ENCODE measurements around the gene ERAL1. TPM values are rescaled to one million over a fixed set of nuclear protein-coding genes. Genes with fewer than 3 reads are reported as not detected.

Gene ERAL1
- total and polyA plus RNA-seq, 2 donors (not counting 1 experiment from before 2014, with no cell fraction given), result 25.4 to 39.0 TPM

GRCh38 chr17:28887871-28888471 lies 33.2 kb downstream of the ERAL1 start:
- Histone ChIP-seq H3K27me3 (ENCODE audit: control insufficient read depth, insufficient read depth, low read length) (no peaks in the 10 kb centered on the region), H3K27ac (ENCODE audit: insufficient read depth, low read length) (no peak overlapping the region), H3K36me3 (ENCODE audit: control insufficient read depth, insufficient read depth, low read length) (peaks cover 8% of the 10 kb centered on the region), H3K9ac (ENCODE audit: insufficient read depth, low read length) (no peak overlapping the region), H3K4me2 (ENCODE audit: extremely low read depth, insufficient read depth, low read length) (no peak overlapping the region), H3K79me2 (ENCODE audit: control insufficient read depth, insufficient read depth, low read length) (no peaks in the 10 kb centered on the region), H3K4me3 (replicated peaks in 1 of 4; ENCODE audit: control extremely low read depth in 1 of 4, insufficient read depth in 1 of 4, low read depth in 3 of 4, low read length in 4 of 4) (no peak overlapping the region), H2AFZ (ENCODE audit: low read length) (no peak overlapping the region), H3K9me3 (ENCODE audit: control insufficient read depth, insufficient read depth, low read depth, low read length) (no peaks in the 10 kb centered on the region), H4K20me1 (ENCODE audit: control insufficient read depth, extremely low read depth, insufficient read depth, low read length) (no peaks in the 10 kb centered on the region), H3K4me1 (ENCODE audit: control insufficient read depth, extremely low read depth, insufficient read depth, low read length) (no peaks in the 10 kb centered on the region)
- TF ChIP-seq CTCF (conservative IDR thresholded peaks at IDR 0.05 in 1 of 2, IDR thresholded peaks at IDR 0.05 in 1 of 2; ENCODE audit: low read depth in 1 of 2, low read length in 2 of 2) (no peak), EZH2 (IDR thresholded peaks at IDR 0.05; ENCODE audit: low read length, missing control alignments) (no peak)
- DNase-seq (ENCODE audit: low read depth in 2 of 2), result no peak

- H3K9me3 ChIP-seq (ENCODE audit: control insufficient read depth, insufficient read depth, low read depth, low read length), result no peaks in the 10 kb centered on the region
These were observed 34.0 kb downstream of the ERAL1 start for GRCh38 chr17:28888832-28889231.

GRCh38 chr17:28889996-28890395 lies 35.2 kb downstream of the ERAL1 start:
- Histone ChIP-seq H3K36me3 (ENCODE audit: control insufficient read depth, insufficient read depth, low read length) (peaks cover 6% of the 10 kb centered on the region), H3K4me1 (ENCODE audit: control insufficient read depth, extremely low read depth, insufficient read depth, low read length) (no peaks in the 10 kb centered on the region), H3K79me2 (ENCODE audit: control insufficient read depth, insufficient read depth, low read length) (peaks cover 2% of the 10 kb centered on the region), H4K20me1 (ENCODE audit: control insufficient read depth, extremely low read depth, insufficient read depth, low read length) (no peaks in the 10 kb centered on the region), H3K27ac (ENCODE audit: insufficient read depth, low read length) (no peak overlapping the region), H3K9me3 (ENCODE audit: control insufficient read depth, insufficient read depth, low read depth, low read length) (no peaks in the 10 kb centered on the region), H3K4me3 (replicated peaks in 1 of 4; ENCODE audit: control extremely low read depth in 1 of 4, insufficient read depth in 1 of 4, low read depth in 3 of 4, low read length in 4 of 4) (no peak overlapping the region), H3K4me2 (ENCODE audit: extremely low read depth, insufficient read depth, low read length) (no peak overlapping the region), H3K9ac (ENCODE audit: insufficient read depth, low read length) (no peak overlapping the region), H3K27me3 (ENCODE audit: control insufficient read depth, insufficient read depth, low read length) (no peaks in the 10 kb centered on the region), H2AFZ (ENCODE audit: low read length) (no peak overlapping the region)
- DNase-seq (ENCODE audit: low read depth in 2 of 2), result no peak
- no peak for TF ChIP-seq CTCF (conservative IDR thresholded peaks at IDR 0.05 in 1 of 2, IDR thresholded peaks at IDR 0.05 in 1 of 2; ENCODE audit: low read depth in 1 of 2, low read length in 2 of 2)
- no peak for TF ChIP-seq EZH2 (IDR thresholded peaks at IDR 0.05; ENCODE audit: low read length, missing control alignments)

More at GRCh38 chr17:28888832-28889231, 34.0 kb downstream of the ERAL1 start:
- Histone ChIP-seq H3K4me2 (ENCODE audit: extremely low read depth, insufficient read depth, low read length) (no peak overlapping the region), H2AFZ (ENCODE audit: low read length) (no peak overlapping the region), H4K20me1 (ENCODE audit: control insufficient read depth, extremely low read depth, insufficient read depth, low read length) (no peaks in the 10 kb centered on the region), H3K27ac (ENCODE audit: insufficient read depth, low read length) (no peak overlapping the region), H3K27me3 (ENCODE audit: control insufficient read depth, insufficient read depth, low read length) (no peaks in the 10 kb centered on the region), H3K4me1 (ENCODE audit: control insufficient read depth, extremely low read depth, insufficient read depth, low read length) (no peaks in the 10 kb centered on the region), H3K36me3 (ENCODE audit: control insufficient read depth, insufficient read depth, low read length) (peaks cover 8% of the 10 kb centered on the region), H3K79me2 (ENCODE audit: control insufficient read depth, insufficient read depth, low read length) (no peaks in the 10 kb centered on the region), H3K4me3 (replicated peaks in 1 of 4; ENCODE audit: control extremely low read depth in 1 of 4, insufficient read depth in 1 of 4, low read depth in 3 of 4, low read length in 4 of 4) (no peak overlapping the region), H3K9ac (ENCODE audit: insufficient read depth, low read length) (no peak overlapping the region)
- TF ChIP-seq EZH2 (IDR thresholded peaks at IDR 0.05; ENCODE audit: low read length, missing control alignments), result no peak
- no peak for TF ChIP-seq CTCF (conservative IDR thresholded peaks at IDR 0.05 in 1 of 2, IDR thresholded peaks at IDR 0.05 in 1 of 2; ENCODE audit: low read depth in 1 of 2, low read length in 2 of 2)
- DNase-seq (ENCODE audit: low read depth in 2 of 2), result no peak

Data from fibroblast of lung (primary cell).